Activated CD4-positive, alpha-beta memory T cell treated with anti-CD3 and anti-CD28 coated beads for 36 hours (primary cell): ENCODE results near the gene DENND5B. TPM values are rescaled to one million over a fixed set of nuclear protein-coding genes. Genes with fewer than 3 reads are reported as not detected.
"Not testable (repeated sequence)": the region's sequence is repeated elsewhere in the genome, so short reads cannot be mapped to it uniquely, and the experiment has no call there.

Experiments
- CTCF ChIA-PET: fragments of 350-600 bp; sonication (Branson Sonifier 250); formaldehyde crosslinking; loops from one replicate; lab custom pipeline; 2021; ENCODE audit warnings: antibody characterized with exemption, inconsistent platforms; lab: Charles Lee
- POLR2A ChIA-PET: fragments of 350-600 bp; sonication (Branson Sonifier 250); formaldehyde crosslinking; loops from one replicate; lab custom pipeline; 2021; ENCODE audit warnings: antibody characterized with exemption; lab: Charles Lee
- DNase-seq: peaks from one replicate; pipeline ENCODE4 v3.0.0-alpha.2; 2020
- H3K27ac Mint-ChIP-seq: one replicate; pipeline ENCODE4 v1.8.0; 2021; ENCODE audit warnings: mixed read lengths
- H3K27me3 Mint-ChIP-seq: one replicate; pipeline ENCODE4 v1.8.0; 2021; ENCODE audit warnings: mixed read lengths
- H3K36me3 Mint-ChIP-seq: one replicate; pipeline ENCODE4 v1.8.0; 2021; ENCODE audit warnings: mixed read lengths
- H3K4me1 Mint-ChIP-seq: one replicate; pipeline ENCODE4 v1.8.0; 2021; ENCODE audit warnings: low read depth, mixed read lengths
- H3K4me3 Mint-ChIP-seq: one replicate; pipeline ENCODE4 v1.8.0; 2021; ENCODE audit warnings: mild to moderate bottlenecking, mixed read lengths
- H3K9me3 Mint-ChIP-seq: one replicate; pipeline ENCODE4 v1.8.0; 2021; ENCODE audit warnings: mixed read lengths
- intact Hi-C: fragments of 100-400 bp; cut with micrococcal nuclease; formaldehyde crosslinking; loops from one replicate; pipeline ENCODE4 v1.15.1; 2023
- total RNA-seq, 2 experiments: library from RNA; stranded (reverse); gene quantifications; one replicate each; pipeline ENCODE4 v1.2.3, GENCODE V29; 2021

DENND5B gene
- total RNA-seq, 2 experiments from 2014 or later, result 0.10 to 0.17 TPM

GRCh38 chr12:31514912-31515311 is 76.0 kb downstream of the DENND5B start:
- no peak overlapping the region for H3K4me3 Mint-ChIP-seq
- POLR2A ChIA-PET, result no interaction called here

GRCh38 chr12:31510034-31510433 is 80.9 kb downstream of the DENND5B start:
- no peak for DNase-seq
- POLR2A ChIA-PET, result no interaction called here
- Mint-ChIP-seq H3K9me3 (peaks cover 3% of the 10 kb centered on the region), H3K27me3 (peaks cover 1% of the 10 kb centered on the region), H3K4me3 (no peak overlapping the region), H3K27ac (no peak overlapping the region), H3K36me3 (no peaks in the 10 kb centered on the region), H3K4me1 (no peaks in the 10 kb centered on the region)
- intact Hi-C loops, result no loop called here
- CTCF ChIA-PET, result no interaction called here

More at GRCh38 chr12:31514912-31515311, 76.0 kb downstream of the DENND5B start:
- H3K9me3 Mint-ChIP-seq, result no peaks in the 10 kb centered on the region
- intact Hi-C loops, result no loop called here
- peaks cover 1% of the 10 kb centered on the region for H3K27me3 Mint-ChIP-seq
- no peaks in the 10 kb centered on the region for H3K4me1 Mint-ChIP-seq
- H3K36me3 Mint-ChIP-seq, result no peaks in the 10 kb centered on the region
- CTCF ChIA-PET, result no interaction called here
- H3K27ac Mint-ChIP-seq, result no peak overlapping the region
- no peak for DNase-seq

GRCh38 chr12:31508436-31509150 is 82.3 kb downstream of the DENND5B start:
- Mint-ChIP-seq H3K9me3 (peaks cover 9% of the 10 kb centered on the region), H3K36me3 (no peaks in the 10 kb centered on the region), H3K4me3 (no peak overlapping the region), H3K27me3 (no peaks in the 10 kb centered on the region), H3K4me1 (no peaks in the 10 kb centered on the region), H3K27ac (no peak overlapping the region)
- POLR2A ChIA-PET, result no interaction called here
- CTCF ChIA-PET, result interaction anchor here (0.6 kb wide), 2 partner anchors 9 to 128 kb away, joined by 3 to 6 read pairs; no protein-coding TSS in a partner anchor
- no peak for DNase-seq
- intact Hi-C loops, result loop anchor here (5.0 kb wide), 1 partner anchor 66 kb away; no protein-coding TSS in a partner anchor

GRCh38 chr12:31507966-31508365 is 83.0 kb downstream of the DENND5B start:
- no peaks in the 10 kb centered on the region for H3K27me3 Mint-ChIP-seq
- CTCF ChIA-PET, result no interaction called here
- H3K9me3 Mint-ChIP-seq, result peaks cover 9% of the 10 kb centered on the region
- DNase-seq, result no peak
- H3K27ac Mint-ChIP-seq, result no peak overlapping the region
- H3K4me3 Mint-ChIP-seq, result no peak overlapping the region
- no peaks in the 10 kb centered on the region for H3K4me1 Mint-ChIP-seq
- intact Hi-C loops, result loop anchor here (5.0 kb wide), 1 partner anchor 66 kb away; no protein-coding TSS in a partner anchor
- POLR2A ChIA-PET, result no interaction called here
- no peaks in the 10 kb centered on the region for H3K36me3 Mint-ChIP-seq

- Mint-ChIP-seq H3K4me1 (no peaks in the 10 kb centered on the region), H3K27ac (no peak overlapping the region), H3K4me3 (no peak overlapping the region), H3K9me3 (peaks cover 9% of the 10 kb centered on the region), H3K27me3 (no peaks in the 10 kb centered on the region), H3K36me3 (no peaks in the 10 kb centered on the region)
- ChIA-PET POLR2A (no interaction called here), CTCF (interaction anchor here (0.6 kb wide), 1 partner anchor 38 kb away, joined by 6 read pairs; no protein-coding TSS in a partner anchor)
- intact Hi-C loops, result loop anchor here (5.0 kb wide), 1 partner anchor 64 kb away; no protein-coding TSS in a partner anchor
- DNase-seq, result no peak
Measured at GRCh38 chr12:31506515-31507306, 84.2 kb downstream of the DENND5B start.

GRCh38 chr12:31504625-31505222 is 86.2 kb downstream of the DENND5B start:
- DNase-seq, result no peak
- Mint-ChIP-seq H3K4me3 (no peak overlapping the region), H3K27ac (no peak overlapping the region), H3K36me3 (no peaks in the 10 kb centered on the region), H3K9me3 (peaks cover 9% of the 10 kb centered on the region), H3K4me1 (no peaks in the 10 kb centered on the region), H3K27me3 (no peaks in the 10 kb centered on the region)
- ChIA-PET CTCF (no interaction called here), POLR2A (no interaction called here)
- intact Hi-C loops, result loop anchor here (5.0 kb wide), 1 partner anchor 62 kb away; no protein-coding TSS in a partner anchor

GRCh38 chr12:31501014-31501413 is 89.9 kb downstream of the DENND5B start:
- H3K9me3 Mint-ChIP-seq, DNase-seq, H3K4me1 Mint-ChIP-seq, H3K4me3 Mint-ChIP-seq, H3K27me3 Mint-ChIP-seq, H3K27ac Mint-ChIP-seq, POLR2A ChIA-PET, intact Hi-C loops, H3K36me3 Mint-ChIP-seq, CTCF ChIA-PET: not testable (repeated sequence)

- H3K27me3 Mint-ChIP-seq, result peaks cover 3% of the 10 kb centered on the region
- H3K4me3 Mint-ChIP-seq, result no peak overlapping the region
- H3K27ac Mint-ChIP-seq, result no peak overlapping the region
- CTCF ChIA-PET, result no interaction called here
- POLR2A ChIA-PET, result no interaction called here
- no peaks in the 10 kb centered on the region for H3K36me3 Mint-ChIP-seq
- peaks cover 2% of the 10 kb centered on the region for H3K9me3 Mint-ChIP-seq
- DNase-seq, result no peak
- H3K4me1 Mint-ChIP-seq, result no peaks in the 10 kb centered on the region
- intact Hi-C loops, result no loop called here
Measured at GRCh38 chr12:31499567-31499966, 91.4 kb downstream of the DENND5B start.

GRCh38 chr12:31498424-31498823 is 92.5 kb downstream of the DENND5B start:
- no peak for DNase-seq
- Mint-ChIP-seq H3K4me1 (no peaks in the 10 kb centered on the region), H3K27ac (no peak overlapping the region), H3K27me3 (peaks cover 3% of the 10 kb centered on the region), H3K36me3 (no peaks in the 10 kb centered on the region), H3K4me3 (no peak overlapping the region), H3K9me3 (no peaks in the 10 kb centered on the region)
- POLR2A ChIA-PET, result no interaction called here
- intact Hi-C loops, result no loop called here
- CTCF ChIA-PET, result interaction anchor here (0.7 kb wide), 1 partner anchor 747 kb away, joined by 3 read pairs; no protein-coding TSS in a partner anchor

- POLR2A ChIA-PET, result no interaction called here
- H3K9me3 Mint-ChIP-seq, result no peaks in the 10 kb centered on the region
Measured at GRCh38 chr12:31496257-31496656, 94.7 kb downstream of the DENND5B start.

GRCh38 chr12:31494455-31494854 is 96.5 kb downstream of the DENND5B start:
- DNase-seq, result no peak
- POLR2A ChIA-PET, result no interaction called here
- Mint-ChIP-seq H3K4me3 (no peak overlapping the region), H3K9me3 (no peaks in the 10 kb centered on the region), H3K36me3 (no peaks in the 10 kb centered on the region), H3K27ac (no peak overlapping the region), H3K4me1 (no peaks in the 10 kb centered on the region), H3K27me3 (peaks cover 8% of the 10 kb centered on the region)
- intact Hi-C loops, result no loop called here
- CTCF ChIA-PET, result no interaction called here

More at GRCh38 chr12:31496257-31496656, 94.7 kb downstream of the DENND5B start:
- Mint-ChIP-seq H3K4me1 (no peaks in the 10 kb centered on the region), H3K4me3 (no peak overlapping the region), H3K27me3 (peaks cover 3% of the 10 kb centered on the region), H3K27ac (no peak overlapping the region), H3K36me3 (no peaks in the 10 kb centered on the region)
- DNase-seq, result no peak
- CTCF ChIA-PET, result interaction anchor here (0.8 kb wide), 1 partner anchor 93 kb away, joined by 3 read pairs; no protein-coding TSS in a partner anchor
- intact Hi-C loops, result no loop called here
